ENCODE results near the gene CDT1. TPM values are rescaled to one million over a fixed set of nuclear protein-coding genes. Genes with fewer than 3 reads are reported as not detected.

CDT1 gene
- total and polyA plus RNA-seq, 4 experiments from 2014 or later: 0.17 to 0.26 (median 0.18) TPM

GRCh38 chr16:88842308-88842756 lies 38.7 kb downstream of the CDT1 start:
- Mint-ChIP-seq H3K27me3 (no peaks in the 10 kb centered on the region), H3K4me3 (no peak overlapping the region), H3K36me3 (peaks cover 4 to 11% of the 10 kb centered on the region in 2 donors), H3K9me3 (no peaks in the 10 kb centered on the region), H3K27ac (no peak overlapping the region), H3K4me1 (peaks cover 0 to 2% (median 0%) of the 10 kb centered on the region in 4 donors)
- ChIA-PET CTCF (ENCODE audit: partially characterized antibody) (no interaction called here), POLR2A (ENCODE audit: partially characterized antibody) (interaction anchor here (1.1 kb wide), 1 partner anchor 15 kb away, joined by 3 read pairs; the partner anchor contains the start of genes GALNS and TRAPPC2L)
- H3K4me3 ChIP-seq (ENCODE audit: low read length in 2 of 2): no peak overlapping the region
- H3K27me3 ChIP-seq (ENCODE audit: insufficient read depth, low read length): no peaks in the 10 kb centered on the region
- H3K27ac ChIP-seq (ENCODE audit: low read depth, low read length): no peak overlapping the region
- H3K36me3 ChIP-seq (ENCODE audit: insufficient read depth, low read length): peaks cover 5% of the 10 kb centered on the region
- H3K9me3 ChIP-seq (ENCODE audit: control insufficient read depth in 1 of 2, low read length in 2 of 2): no peaks in the 10 kb centered on the region
- no peaks in the 10 kb centered on the region for H3K4me1 ChIP-seq (ENCODE audit: insufficient read depth, low read length)
- intact Hi-C loops (cut with micrococcal nuclease): no loop called here
- no peak for DNase-seq

GRCh38 chr16:88842806-88843205 lies 39.2 kb downstream of the CDT1 start:
- Mint-ChIP-seq H3K36me3 (peaks cover 4 to 12% of the 10 kb centered on the region in 2 donors), H3K27me3 (no peaks in the 10 kb centered on the region), H3K4me3 (no peak overlapping the region), H3K9me3 (no peaks in the 10 kb centered on the region), H3K4me1 (peaks cover 0 to 2% (median 0%) of the 10 kb centered on the region in 4 donors), H3K27ac (no peak overlapping the region)
- Histone ChIP-seq H3K4me1 (ENCODE audit: insufficient read depth, low read length) (no peaks in the 10 kb centered on the region), H3K27ac (ENCODE audit: low read depth, low read length) (no peak overlapping the region), H3K9me3 (ENCODE audit: control insufficient read depth in 1 of 2, low read length in 2 of 2) (no peaks in the 10 kb centered on the region), H3K27me3 (ENCODE audit: insufficient read depth, low read length) (no peaks in the 10 kb centered on the region), H3K36me3 (ENCODE audit: insufficient read depth, low read length) (peaks cover 5% of the 10 kb centered on the region), H3K4me3 (ENCODE audit: low read length in 2 of 2) (no peak overlapping the region)
- ChIA-PET POLR2A (ENCODE audit: partially characterized antibody) (interaction anchor here (1.1 kb wide), 1 partner anchor 14 kb away, joined by 3 read pairs; the partner anchor contains the start of genes GALNS and TRAPPC2L), CTCF (ENCODE audit: partially characterized antibody) (no interaction called here)
- DNase-seq: no peak
- intact Hi-C loops (cut with micrococcal nuclease): no loop called here

DNA sequence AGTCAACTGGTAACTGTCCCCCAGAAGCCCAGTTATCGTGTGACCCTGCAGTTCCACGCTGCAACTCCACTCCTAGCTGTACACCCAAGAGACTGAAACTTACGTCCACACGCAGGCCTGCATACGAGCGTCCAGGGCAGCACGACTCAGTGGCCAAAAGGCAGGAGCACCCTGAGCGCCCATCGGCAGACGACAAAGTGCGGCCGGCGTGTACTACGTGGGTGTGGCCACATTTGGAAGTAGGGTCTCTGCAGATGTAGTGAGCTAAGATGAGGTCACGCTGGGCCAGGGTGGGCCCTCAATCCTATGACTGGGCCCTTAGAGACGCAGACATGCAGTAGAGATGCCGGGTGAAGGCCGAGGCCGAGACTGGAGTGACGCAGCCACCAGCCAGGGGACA lies 39.7 kb downstream of the CDT1 start:
- Mint-ChIP-seq H3K36me3 (peaks cover 4 to 14% of the 10 kb centered on the region in 2 donors), H3K9me3 (no peaks in the 10 kb centered on the region), H3K27ac (peak overlapping the region in 1 of 7 donors; percentile 25), H3K27me3 (no peaks in the 10 kb centered on the region), H3K4me3 (no peak overlapping the region), H3K4me1 (peaks cover 0 to 2% (median 0%) of the 10 kb centered on the region in 4 donors)
- Histone ChIP-seq H3K4me1 (ENCODE audit: insufficient read depth, low read length) (no peaks in the 10 kb centered on the region), H3K27me3 (ENCODE audit: insufficient read depth, low read length) (no peaks in the 10 kb centered on the region), H3K4me3 (ENCODE audit: low read length in 2 of 2) (no peak overlapping the region), H3K36me3 (ENCODE audit: insufficient read depth, low read length) (peaks cover 5% of the 10 kb centered on the region), H3K9me3 (ENCODE audit: control insufficient read depth in 1 of 2, low read length in 2 of 2) (no peaks in the 10 kb centered on the region), H3K27ac (ENCODE audit: low read depth, low read length) (no peak overlapping the region)
- ChIA-PET CTCF (ENCODE audit: partially characterized antibody) (no interaction called here), POLR2A (ENCODE audit: partially characterized antibody) (interaction anchor here (1.1 kb wide), 1 partner anchor 14 kb away, joined by 3 read pairs; the partner anchor contains the start of genes GALNS and TRAPPC2L)
- intact Hi-C loops (cut with micrococcal nuclease): no loop called here
- DNase-seq: no peak

- intact Hi-C loops (cut with micrococcal nuclease): no loop called here
- no peaks in the 10 kb centered on the region for H3K9me3 Mint-ChIP-seq
- CTCF ChIA-PET (ENCODE audit: partially characterized antibody): no interaction called here
- Histone ChIP-seq H3K4me3 (ENCODE audit: low read length in 2 of 2) (no peak overlapping the region), H3K36me3 (ENCODE audit: insufficient read depth, low read length) (peaks cover 5% of the 10 kb centered on the region), H3K4me1 (ENCODE audit: insufficient read depth, low read length) (no peaks in the 10 kb centered on the region), H3K9me3 (ENCODE audit: control insufficient read depth in 1 of 2, low read length in 2 of 2) (no peaks in the 10 kb centered on the region), H3K27me3 (ENCODE audit: insufficient read depth, low read length) (no peaks in the 10 kb centered on the region), H3K27ac (ENCODE audit: low read depth, low read length) (no peak overlapping the region)
- H3K4me3 Mint-ChIP-seq: no peak overlapping the region
- H3K4me1 Mint-ChIP-seq: peaks cover 0 to 2% (median 0%) of the 10 kb centered on the region in 4 donors
- POLR2A ChIA-PET (ENCODE audit: partially characterized antibody): no interaction called here
- no peak overlapping the region for H3K27ac Mint-ChIP-seq
- DNase-seq: no peak
- H3K27me3 Mint-ChIP-seq: no peaks in the 10 kb centered on the region
- peaks cover 4 to 12% of the 10 kb centered on the region in 2 donors for H3K36me3 Mint-ChIP-seq
Measured at GRCh38 chr16:88844419-88845036, 40.9 kb downstream of the CDT1 start.

- intact Hi-C loops (cut with micrococcal nuclease): no loop called here
- Mint-ChIP-seq H3K36me3 (peaks cover 4 to 8% of the 10 kb centered on the region in 2 donors), H3K4me1 (peaks cover 0 to 2% (median 0%) of the 10 kb centered on the region in 4 donors), H3K27ac (no peak overlapping the region), H3K9me3 (no peaks in the 10 kb centered on the region), H3K27me3 (no peaks in the 10 kb centered on the region), H3K4me3 (no peak overlapping the region)
- no peaks in the 10 kb centered on the region for H3K9me3 ChIP-seq (ENCODE audit: control insufficient read depth in 1 of 2, low read length in 2 of 2)
- H3K4me3 ChIP-seq (ENCODE audit: low read length in 2 of 2): no peak overlapping the region
- no peak overlapping the region for H3K27ac ChIP-seq (ENCODE audit: low read depth, low read length)
- ChIA-PET CTCF (ENCODE audit: partially characterized antibody) (no interaction called here), POLR2A (ENCODE audit: partially characterized antibody) (interaction anchor here (1.0 kb wide), 2 partner anchors 9 to 11 kb away, joined by 3 to 4 read pairs; partner anchors contain the start of genes GALNS and TRAPPC2L)
- DNase-seq: no peak
- H3K4me1 ChIP-seq (ENCODE audit: insufficient read depth, low read length): no peaks in the 10 kb centered on the region
- H3K36me3 ChIP-seq (ENCODE audit: insufficient read depth, low read length): no peaks in the 10 kb centered on the region
- no peaks in the 10 kb centered on the region for H3K27me3 ChIP-seq (ENCODE audit: insufficient read depth, low read length)
Measured at GRCh38 chr16:88846088-88846487, 42.5 kb downstream of the CDT1 start.

DNA sequence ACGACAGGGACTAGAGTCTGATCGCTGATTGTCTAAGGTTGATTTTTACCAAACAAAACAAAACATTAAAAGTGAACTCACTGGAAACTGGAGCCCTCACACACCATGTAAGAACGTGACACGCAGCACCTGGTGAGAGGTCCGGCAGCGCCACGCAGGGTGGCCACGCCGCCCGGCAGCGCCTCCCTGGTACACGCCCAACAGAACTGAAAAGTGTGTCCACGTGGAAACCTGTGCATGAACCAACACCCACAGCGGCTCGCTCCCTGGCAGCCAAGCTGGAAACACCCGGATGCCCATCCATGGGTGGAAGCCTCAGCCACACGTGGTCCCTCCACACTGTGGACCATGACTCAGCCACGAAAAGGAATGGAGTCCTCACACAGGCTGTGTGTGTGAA lies 44.1 kb downstream of the CDT1 start:
- peaks cover 0 to 4% (median 3%) of the 10 kb centered on the region in 4 donors for H3K4me1 Mint-ChIP-seq
- Histone ChIP-seq H3K4me1 (ENCODE audit: insufficient read depth, low read length) (no peaks in the 10 kb centered on the region), H3K27ac (ENCODE audit: low read depth, low read length) (no peak overlapping the region), H3K27me3 (ENCODE audit: insufficient read depth, low read length) (no peaks in the 10 kb centered on the region), H3K36me3 (ENCODE audit: insufficient read depth, low read length) (no peaks in the 10 kb centered on the region), H3K4me3 (ENCODE audit: low read length in 2 of 2) (no peak overlapping the region), H3K9me3 (ENCODE audit: control insufficient read depth in 1 of 2, low read length in 2 of 2) (no peaks in the 10 kb centered on the region)
- POLR2A ChIA-PET (ENCODE audit: partially characterized antibody): no interaction called here
- CTCF ChIA-PET (ENCODE audit: partially characterized antibody): no interaction called here
- peaks cover 4 to 10% of the 10 kb centered on the region in 2 donors for H3K36me3 Mint-ChIP-seq
- no peak overlapping the region for H3K27ac Mint-ChIP-seq
- intact Hi-C loops (cut with micrococcal nuclease): no loop called here
- no peaks in the 10 kb centered on the region for H3K9me3 Mint-ChIP-seq
- no peaks in the 10 kb centered on the region for H3K27me3 Mint-ChIP-seq
- no peak overlapping the region for H3K4me3 Mint-ChIP-seq
- DNase-seq: no peak

DNA sequence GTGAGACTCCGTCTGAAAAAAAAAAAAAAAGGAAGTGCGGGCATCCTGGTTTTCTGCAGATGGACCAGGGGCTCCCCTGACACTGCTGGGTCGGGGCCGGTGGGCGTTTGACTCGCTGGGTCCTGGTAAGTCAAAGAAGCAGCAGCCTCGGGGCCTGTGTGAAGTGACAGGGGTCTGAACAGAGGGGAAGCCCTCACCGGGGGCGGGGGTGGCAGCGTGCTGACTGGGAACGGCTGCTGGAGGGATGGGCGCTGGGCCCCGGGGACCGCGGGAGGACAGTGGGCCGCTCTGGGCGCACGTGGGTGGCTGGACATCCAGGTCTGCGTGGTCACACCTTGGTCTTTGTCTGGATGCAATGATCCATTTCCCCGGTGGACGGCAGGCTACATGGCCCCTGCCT lies 45.0 kb downstream of the CDT1 start:
- H3K27me3 ChIP-seq (ENCODE audit: insufficient read depth, low read length): no peaks in the 10 kb centered on the region
- CTCF ChIA-PET (ENCODE audit: partially characterized antibody): interaction anchor here (1.3 kb wide), 1 partner anchor 10 kb away, joined by 5 read pairs; no protein-coding TSS in a partner anchor
- no peaks in the 10 kb centered on the region for H3K27me3 Mint-ChIP-seq
- H3K4me3 Mint-ChIP-seq: no peak overlapping the region
- peaks cover 0 to 7% of the 10 kb centered on the region in 2 donors for H3K36me3 Mint-ChIP-seq
- H3K27ac ChIP-seq (ENCODE audit: low read depth, low read length): no peak overlapping the region
- H3K9me3 Mint-ChIP-seq: no peaks in the 10 kb centered on the region
- no peaks in the 10 kb centered on the region for H3K36me3 ChIP-seq (ENCODE audit: insufficient read depth, low read length)
- no peaks in the 10 kb centered on the region for H3K4me1 ChIP-seq (ENCODE audit: insufficient read depth, low read length)
- H3K27ac Mint-ChIP-seq: no peak overlapping the region
- intact Hi-C loops (cut with micrococcal nuclease): no loop called here
- DNase-seq: no peak
- H3K4me1 Mint-ChIP-seq: peaks cover 0 to 4% (median 3%) of the 10 kb centered on the region in 4 donors
- H3K4me3 ChIP-seq (ENCODE audit: low read length in 2 of 2): no peak overlapping the region
- POLR2A ChIA-PET (ENCODE audit: partially characterized antibody): interaction anchor here (1.3 kb wide), 1 partner anchor 9 kb away, joined by 3 read pairs; no protein-coding TSS in a partner anchor
- H3K9me3 ChIP-seq (ENCODE audit: control insufficient read depth in 1 of 2, low read length in 2 of 2): no peaks in the 10 kb centered on the region

Measured in CD4-positive, alpha-beta memory T cell (primary cell).